Measurements from ENCODE around the gene CUEDC1.

Gene CUEDC1

GRCh38 chr17:57903961-57904360 is 51.3 kb downstream of the CUEDC1 start:
- Histone ChIP-seq H3K9me2 (replicated peaks; ENCODE audit: insufficient read depth, low read length) (no peaks in the 10 kb centered on the region), H3K9me3 (replicated peaks; ENCODE audit: insufficient read depth, low read length) (no peaks in the 10 kb centered on the region), H4K20me1 (ENCODE audit: insufficient read depth, low read length) (no peaks in the 10 kb centered on the region), H3K4me3 (ENCODE audit: low read length) (no peak overlapping the region), H3K36me3 (replicated peaks; ENCODE audit: insufficient read depth, low read length) (no peaks in the 10 kb centered on the region), H3K79me2 (ENCODE audit: low read length) (no peaks in the 10 kb centered on the region), H3K4me1 (ENCODE audit: low read length) (peaks cover 21% of the 10 kb centered on the region), H3K9ac (ENCODE audit: low read length) (no peak overlapping the region), H3K27me3 (replicated peaks; ENCODE audit: insufficient read depth, low read length) (no peaks in the 10 kb centered on the region), H3F3A (ENCODE audit: insufficient read depth, low read length) (peaks cover 4% of the 10 kb centered on the region; the same call in 1 of the 2 replicates), H2AFZ (ENCODE audit: low read length) (no peak overlapping the region), H3K27ac (ENCODE audit: low read length) (no peak overlapping the region), H3K4me2 (ENCODE audit: low read depth, low read length) (no peak overlapping the region)
- DNase-seq: no peak
- no peak for TF ChIP-seq EZH2 (optimal IDR thresholded peaks at IDR 0.05; ENCODE audit: low read depth, low read length)
- no peak for TF ChIP-seq CTCF (IDR thresholded peaks at IDR 0.05; ENCODE audit: low read length)

- Histone ChIP-seq H3K9me2 (replicated peaks; ENCODE audit: insufficient read depth, low read length) (no peaks in the 10 kb centered on the region), H3K9ac (ENCODE audit: low read length) (no peak overlapping the region), H3K4me3 (ENCODE audit: low read length) (no peak overlapping the region), H3K9me3 (replicated peaks; ENCODE audit: insufficient read depth, low read length) (no peaks in the 10 kb centered on the region), H3K4me2 (ENCODE audit: low read depth, low read length) (no peak overlapping the region; the same call in 1 of the 2 replicates), H3K4me1 (ENCODE audit: low read length) (peaks cover 21% of the 10 kb centered on the region), H3K79me2 (ENCODE audit: low read length) (no peaks in the 10 kb centered on the region), H3K27ac (ENCODE audit: low read length) (peak overlapping the region; percentile 41; the same call in 1 of the 2 replicates), H3K36me3 (replicated peaks; ENCODE audit: insufficient read depth, low read length) (no peaks in the 10 kb centered on the region), H2AFZ (ENCODE audit: low read length) (no peak overlapping the region), H3K27me3 (replicated peaks; ENCODE audit: insufficient read depth, low read length) (no peaks in the 10 kb centered on the region), H4K20me1 (ENCODE audit: insufficient read depth, low read length) (no peaks in the 10 kb centered on the region), H3F3A (ENCODE audit: insufficient read depth, low read length) (peaks cover 4% of the 10 kb centered on the region; the same call in 1 of the 2 replicates)
- DNase-seq: peak; percentile 86
- no peak for TF ChIP-seq CTCF (IDR thresholded peaks at IDR 0.05; ENCODE audit: low read length)
- TF ChIP-seq EZH2phosphoT487 (IDR thresholded peaks at IDR 0.05; ENCODE audit: low read length): no peak
These were observed 52.1 kb downstream of the CUEDC1 start for GRCh38 chr17:57902800-57903759.

GRCh38 chr17:57902117-57902799 is 53.0 kb downstream of the CUEDC1 start:
- Histone ChIP-seq H2AFZ (ENCODE audit: low read length) (no peak overlapping the region), H3K4me1 (ENCODE audit: low read length) (peaks cover 21% of the 10 kb centered on the region), H4K20me1 (ENCODE audit: insufficient read depth, low read length) (no peaks in the 10 kb centered on the region), H3F3A (ENCODE audit: insufficient read depth, low read length) (peaks cover 4% of the 10 kb centered on the region; the same call in 1 of the 2 replicates), H3K27me3 (replicated peaks; ENCODE audit: insufficient read depth, low read length) (no peaks in the 10 kb centered on the region), H3K9me2 (replicated peaks; ENCODE audit: insufficient read depth, low read length) (no peaks in the 10 kb centered on the region), H3K9me3 (replicated peaks; ENCODE audit: insufficient read depth, low read length) (no peaks in the 10 kb centered on the region), H3K36me3 (replicated peaks; ENCODE audit: insufficient read depth, low read length) (no peaks in the 10 kb centered on the region), H3K27ac (ENCODE audit: low read length) (no peak overlapping the region), H3K4me2 (ENCODE audit: low read depth, low read length) (no peak overlapping the region), H3K9ac (ENCODE audit: low read length) (no peak overlapping the region), H3K4me3 (ENCODE audit: low read length) (no peak overlapping the region), H3K79me2 (ENCODE audit: low read length) (no peaks in the 10 kb centered on the region)
- no peak for DNase-seq
- TF ChIP-seq EZH2phosphoT487 (IDR thresholded peaks at IDR 0.05; ENCODE audit: low read length) (no peak), EZH2 (optimal IDR thresholded peaks at IDR 0.05; ENCODE audit: low read depth, low read length) (no peak), CTCF (IDR thresholded peaks at IDR 0.05; ENCODE audit: low read length) (no peak)

All from MM.1S (cell line).